ENCODE data around the gene TEX2. TPM values are rescaled to one million over a fixed set of nuclear protein-coding genes. Genes with fewer than 3 reads are reported as not detected.

TEX2 gene
- total RNA-seq, 1 experiment from 2014 or later = 8.5 TPM

DNA sequence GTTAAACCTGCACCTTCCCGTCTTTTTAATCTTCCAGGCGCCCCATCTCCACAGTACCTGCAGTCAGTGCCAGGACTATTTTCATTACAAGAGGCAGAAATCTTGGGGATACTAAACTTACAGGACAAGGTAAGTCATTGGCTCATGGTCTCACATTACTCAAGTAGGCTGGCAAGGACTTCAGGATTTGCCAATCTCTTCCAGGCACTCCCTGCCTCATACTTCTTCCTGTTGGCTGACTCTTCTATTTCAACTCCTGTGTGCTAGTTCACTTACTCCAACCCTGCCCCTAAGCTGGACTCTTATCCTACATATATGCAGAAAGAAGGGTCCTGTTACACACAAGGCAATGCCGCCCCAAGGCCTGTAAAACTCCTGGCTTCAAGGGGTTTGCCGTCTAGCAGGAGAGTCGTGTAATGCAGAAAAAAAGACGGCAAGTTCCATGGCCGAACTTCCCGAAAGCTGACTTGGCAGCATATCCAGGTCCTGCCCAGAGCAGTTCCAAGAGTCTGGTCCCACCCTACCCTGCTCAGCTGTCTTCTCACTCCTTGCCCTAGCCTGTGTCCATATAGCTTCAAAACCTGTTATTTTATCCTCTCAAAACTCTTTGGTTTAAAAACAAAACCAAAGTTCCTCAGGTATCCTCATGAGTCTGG is 147.9 kb downstream of the TEX2 start:
- in situ Hi-C loops (cut with HindIII; ENCODE audit: low pct_unique_long_range_greater_than_20kb, low sequenced_read_pairs) = no loop called here
- DNase-seq (ENCODE audit: low read depth) = no peak

DNA sequence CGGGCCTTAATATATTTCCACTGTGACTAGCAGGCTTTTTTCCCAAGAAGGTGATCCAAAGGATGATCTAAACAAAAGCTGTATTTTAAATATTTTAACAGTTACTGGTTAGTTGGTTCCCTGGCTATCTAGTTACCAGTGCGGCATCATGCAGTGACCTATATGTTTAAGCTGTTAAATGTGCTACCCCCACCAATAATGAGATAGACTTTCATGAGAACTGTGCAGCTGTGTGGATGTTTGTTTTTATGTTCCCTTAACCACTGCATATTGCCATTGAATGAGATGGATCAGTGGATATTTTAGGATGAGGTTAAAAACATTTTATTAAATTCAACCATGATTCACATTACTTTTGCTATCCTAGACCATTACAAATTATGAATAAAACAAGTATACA is 150.1 kb downstream of the TEX2 start:
- DNase-seq (ENCODE audit: low read depth) = no peak
- in situ Hi-C loops (cut with HindIII; ENCODE audit: low pct_unique_long_range_greater_than_20kb, low sequenced_read_pairs) = no loop called here

DNA sequence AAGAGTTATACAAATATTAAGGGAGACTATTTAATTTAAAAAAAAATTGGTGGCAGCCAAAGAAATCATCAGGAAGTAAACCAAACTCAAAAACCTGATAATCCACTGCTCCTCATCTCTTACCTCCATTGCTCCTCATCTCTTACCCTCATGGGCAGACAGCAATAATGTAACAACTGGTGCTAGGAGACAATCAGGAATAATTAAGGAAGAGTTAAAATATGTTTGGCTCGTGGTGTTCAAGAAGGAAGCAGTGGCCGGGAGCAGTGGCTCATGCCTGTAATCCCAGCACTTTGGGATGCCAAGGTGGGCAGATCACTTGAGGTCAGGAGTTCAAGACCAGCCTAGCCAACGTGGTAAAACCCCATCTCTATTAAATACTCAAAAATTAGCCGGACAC is 151.2 kb downstream of the TEX2 start:
- in situ Hi-C loops (cut with HindIII; ENCODE audit: low pct_unique_long_range_greater_than_20kb, low sequenced_read_pairs) = no loop called here
- DNase-seq (ENCODE audit: low read depth) = no peak

DNA sequence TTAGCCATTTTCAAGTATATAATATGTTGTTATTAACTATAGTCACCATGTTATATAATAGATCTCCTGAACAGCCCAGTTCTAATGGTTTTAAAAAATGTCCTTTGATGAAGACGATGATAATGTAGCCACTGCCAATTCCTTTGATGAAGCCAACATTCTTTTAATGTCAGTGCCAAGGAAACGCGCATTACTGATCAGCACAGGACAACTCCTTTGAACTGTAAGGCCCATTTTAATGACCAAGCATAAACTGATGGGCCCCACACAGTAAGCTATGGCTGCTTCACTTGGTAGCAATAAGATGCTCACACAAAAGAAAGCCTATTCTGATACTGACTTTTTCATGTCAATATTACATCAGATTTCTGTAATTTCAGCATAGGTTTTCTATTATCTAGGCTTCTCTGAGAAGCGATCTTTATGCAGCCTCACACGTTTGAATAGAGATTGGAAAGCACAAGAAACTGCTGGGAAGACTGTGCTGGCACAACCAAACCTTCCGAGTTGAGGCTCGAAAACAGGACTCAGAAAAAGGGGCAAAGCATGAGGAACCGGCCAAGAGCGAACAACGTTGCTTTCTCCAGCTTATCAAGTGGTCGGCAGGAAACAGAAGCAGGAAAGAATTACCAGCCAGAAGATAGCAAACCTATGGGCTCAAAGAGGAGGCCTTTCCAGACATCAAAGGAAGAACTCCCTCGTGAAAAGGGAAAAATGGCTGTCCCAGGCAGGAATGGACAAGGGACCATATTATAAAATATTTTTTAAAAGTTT is 152.5 kb downstream of the TEX2 start:
- in situ Hi-C loops (cut with HindIII; ENCODE audit: low pct_unique_long_range_greater_than_20kb, low sequenced_read_pairs) = no loop called here
- DNase-seq (ENCODE audit: low read depth) = no peak

DNA sequence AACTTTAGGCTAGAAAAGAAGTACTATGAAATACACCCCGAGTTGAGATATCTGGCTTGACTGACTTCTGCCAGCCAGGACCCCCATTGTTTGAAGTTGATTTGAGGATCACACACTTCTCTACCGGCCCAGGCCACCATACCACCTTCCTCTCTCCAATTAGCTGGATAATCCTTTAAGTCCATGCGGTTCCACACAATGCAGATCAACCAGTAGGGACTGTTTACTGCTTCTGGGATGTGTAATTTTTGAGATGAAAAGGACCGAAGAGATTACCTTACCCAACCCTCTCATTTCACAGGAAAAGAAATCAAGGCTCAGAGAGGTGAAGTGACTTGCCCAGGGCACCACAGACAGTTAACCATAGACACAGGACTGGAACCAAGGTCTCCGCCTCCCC is 153.7 kb downstream of the TEX2 start:
- no peak for DNase-seq (ENCODE audit: low read depth)
- in situ Hi-C loops (cut with HindIII; ENCODE audit: low pct_unique_long_range_greater_than_20kb, low sequenced_read_pairs) = no loop called here

DNA sequence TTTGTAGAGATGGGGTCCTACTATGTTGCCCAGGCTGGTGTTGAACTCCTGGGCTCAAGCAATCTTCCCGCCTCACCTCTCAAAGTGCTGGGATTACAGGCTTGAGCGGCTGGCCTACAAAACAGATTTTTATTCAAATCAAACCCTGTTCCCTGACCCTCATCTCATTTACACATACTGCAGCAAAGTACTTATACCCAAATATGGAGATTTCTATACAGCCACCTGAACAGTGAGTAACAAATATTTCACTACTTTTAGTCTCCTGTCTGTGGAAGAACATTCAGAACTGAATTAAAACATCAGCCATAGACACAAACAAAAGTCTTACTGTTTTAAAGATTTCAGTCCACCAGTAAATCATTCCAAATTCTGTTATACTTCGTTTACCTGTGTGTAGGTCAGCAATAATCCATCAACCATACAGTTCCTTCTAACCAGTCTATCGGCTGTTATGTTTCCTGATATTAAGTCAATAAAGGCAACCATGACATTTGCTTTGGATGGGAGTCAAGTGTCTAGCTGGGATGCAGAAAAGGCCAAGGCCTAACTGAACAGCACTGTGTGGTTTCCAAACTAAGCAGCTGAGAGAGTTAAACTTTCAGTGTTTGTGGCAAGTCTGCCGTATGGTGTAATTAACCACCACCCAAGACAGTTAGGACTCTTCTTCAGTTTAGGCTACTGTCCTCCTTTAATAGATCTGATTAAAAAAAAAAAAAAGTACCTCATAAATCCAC is 155.4 kb downstream of the TEX2 start:
- in situ Hi-C loops (cut with HindIII; ENCODE audit: low pct_unique_long_range_greater_than_20kb, low sequenced_read_pairs) = no loop called here
- no peak for DNase-seq (ENCODE audit: low read depth)

DNA sequence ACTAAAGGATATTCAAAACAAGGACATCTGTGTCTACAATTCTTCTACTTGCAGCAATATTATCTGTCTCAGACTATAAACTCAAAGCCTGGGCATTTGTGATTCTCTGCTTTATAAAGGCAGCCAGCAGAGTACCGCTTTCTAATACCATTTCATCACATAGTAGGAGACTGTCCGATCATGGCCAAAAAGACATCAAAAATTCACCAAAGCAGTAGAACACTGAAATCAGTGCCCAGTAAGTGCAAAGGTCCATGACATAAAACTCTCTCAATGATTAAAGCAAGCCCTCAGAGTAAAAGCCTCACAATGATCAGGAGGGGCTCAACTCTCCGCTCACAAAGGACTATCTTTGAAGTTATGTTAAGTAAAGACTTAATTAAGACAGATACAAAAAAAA is 156.1 kb downstream of the TEX2 start:
- in situ Hi-C loops (cut with HindIII; ENCODE audit: low pct_unique_long_range_greater_than_20kb, low sequenced_read_pairs) = no loop called here
- no peak for DNase-seq (ENCODE audit: low read depth)

- no peak for DNase-seq (ENCODE audit: low read depth)
- in situ Hi-C loops (cut with HindIII; ENCODE audit: low pct_unique_long_range_greater_than_20kb, low sequenced_read_pairs) = no loop called here
Observed at GRCh38 chr17:64103391-64104364, 159.4 kb downstream of the TEX2 start.

GRCh38 chr17:64102627-64103390 is 160.3 kb downstream of the TEX2 start:
- no peak for DNase-seq (ENCODE audit: low read depth)

GRCh38 chr17:64099543-64099942 is 163.5 kb downstream of the TEX2 start:
- DNase-seq (ENCODE audit: low read depth) = no peak
- in situ Hi-C loops (cut with HindIII; ENCODE audit: low pct_unique_long_range_greater_than_20kb, low sequenced_read_pairs) = no loop called here

More at GRCh38 chr17:64102627-64103390, 160.3 kb downstream of the TEX2 start:
- in situ Hi-C loops (cut with HindIII; ENCODE audit: low pct_unique_long_range_greater_than_20kb, low sequenced_read_pairs) = no loop called here

Other genes starting within 250 kb of the TEX2 start
- gene ICAM2, start 242.6 kb downstream of the TEX2 start, total RNA-seq (2014; rRNA removed; shearing (Covaris generic); ENCODE audit: low replicate concordance) = not detected in 2 replicates
- gene ERN1, start 133.1 kb downstream of the TEX2 start, total RNA-seq (2014; rRNA removed; shearing (Covaris generic); ENCODE audit: low replicate concordance) = 0.46 and 1.2 TPM in 2 replicates
- gene PECAM1, start 127.6 kb upstream of the TEX2 start, total RNA-seq (2014; rRNA removed; shearing (Covaris generic); ENCODE audit: low replicate concordance) = not detected in 2 replicates
- gene MILR1, start 185.9 kb upstream of the TEX2 start, total RNA-seq (2014; rRNA removed; shearing (Covaris generic); ENCODE audit: low replicate concordance) = 21.9 and 35.9 TPM in 2 replicates
- gene POLG2, start 233.8 kb upstream of the TEX2 start, total RNA-seq (2014; rRNA removed; shearing (Covaris generic); ENCODE audit: low replicate concordance) = 1.6 and 1.9 TPM in 2 replicates
- gene DDX5, start 243.0 kb upstream of the TEX2 start, total RNA-seq (2014; rRNA removed; shearing (Covaris generic); ENCODE audit: low replicate concordance) = 293 and 315 TPM in 2 replicates
- 5.6 and 16.5 TPM in 2 replicates for gene CEP95, start 243.7 kb upstream of the TEX2 start, total RNA-seq (2014; rRNA removed; shearing (Covaris generic); ENCODE audit: low replicate concordance)